Uterus (tissue), 4 donors: Measurements from ENCODE around the gene CTIF. TPM values are rescaled to one million over a fixed set of nuclear protein-coding genes. Genes with fewer than 3 reads are reported as not detected.

Source experiments
- DNase-seq, 2 donors: peaks; one replicate each; pipeline ENCODE4 v3.0.0-alpha.2; 2019 to 2020
- H3K27ac ChIP-seq, 2 donors: fragments of 200-600 bp; sonication (generic); 1 replicate in 1 of 2; 2 replicates in 1 of 2; pipeline ENCODE4 v1.5.1; 2016 to 2018
- H3K27me3 ChIP-seq, 2 donors: fragments of 200-600 bp; sonication (generic); one replicate each; pipeline ENCODE4 v1.5.1; 2018 to 2019; ENCODE audit warnings: control low read depth in 1 of 2
- H3K36me3 ChIP-seq, 2 donors: fragments of 200-600 bp; sonication (generic); one replicate each; pipeline ENCODE4 v1.5.1; 2019; ENCODE audit warnings: control low read depth in 1 of 2
- H3K4me1 ChIP-seq, 2 donors: fragments of 200-600 bp; sonication (generic); one replicate each; pipeline ENCODE4 v1.5.1; 2018 to 2019; ENCODE audit warnings: control low read depth in 1 of 2
- H3K4me3 ChIP-seq, 2 donors: fragments of 200-600 bp; sonication (generic); 1 replicate in 1 of 2; 2 replicates in 1 of 2; pipeline ENCODE4 v1.5.1; 2018 to 2019; ENCODE audit warnings: mild to moderate bottlenecking in 1 of 2
- H3K9me3 ChIP-seq, 2 donors: fragments of 200-600 bp; sonication (generic); one replicate each; pipeline ENCODE4 v1.5.1; 2019; ENCODE audit warnings: control low read depth in 1 of 2
- CTCF ChIP-seq, 4 experiments: fragments of 200-600 bp in 2 of 4; fragments of 450-650 bp in 2 of 4; sonication (generic) in 2 of 4; IDR thresholded peaks; one replicate each; pipeline ENCODE4 v1.5.1; 2016 to 2019; ENCODE audit warnings: antibody characterized with exemption in 4 of 4, mild to moderate bottlenecking in 2 of 4, moderate library complexity in 1 of 4
- POLR2A ChIP-seq, 2 donors: fragments of 450-650 bp; IDR thresholded peaks; one replicate each; pipeline ENCODE4 v1.6.1; 2016; ENCODE audit warnings: antibody characterized with exemption in 2 of 2, mild to moderate bottlenecking in 1 of 2, moderate library complexity in 1 of 2
- intact Hi-C: fragments of 100-400 bp; cut with DNase I; formaldehyde crosslinking; loops from one replicate; pipeline ENCODE4 v1.15.1; 2023; ENCODE audit warnings: low total_unique reads
- total RNA-seq, 4 donors: library from RNA; depleted of rRNA in 3 of 4; stranded (reverse); fragments of >200 nt in 3 of 4; gene quantifications; one replicate each; pipeline versions ENCODE4 v1.1.0 to v1.2.4, GENCODE V29; 2014 to 2023
- donor health status: DM: yes; HTN: yes; CAD: no.

The CTIF gene
- total RNA-seq, 4 donors from 2014 or later, result 11.3 to 94.3 (median 48.0) TPM

- Histone ChIP-seq H3K4me3 (no peak overlapping the region), H3K4me1 (no peaks in the 10 kb centered on the region), H3K27me3 (no peaks in the 10 kb centered on the region), H3K27ac (no peak overlapping the region), H3K36me3 (no peaks in the 10 kb centered on the region), H3K9me3 (no peaks in the 10 kb centered on the region)
- DNase-seq, result no peak
- intact Hi-C loops, result no loop called here
- no peak for TF ChIP-seq POLR2A (IDR thresholded peaks at IDR 0.05)
- TF ChIP-seq CTCF (IDR thresholded peaks at IDR 0.05), result no peak
These were observed 11.4 kb upstream of the CTIF start for GRCh38 chr18:48527461-48527860.

- no peak for TF ChIP-seq POLR2A (IDR thresholded peaks at IDR 0.05)
- no peak for TF ChIP-seq CTCF (IDR thresholded peaks at IDR 0.05)
- intact Hi-C loops, result no loop called here
- H3K4me1 ChIP-seq, result no peaks in the 10 kb centered on the region
- H3K4me3 ChIP-seq, result no peak overlapping the region
- no peaks in the 10 kb centered on the region for H3K27me3 ChIP-seq
- no peak for DNase-seq
- H3K27ac ChIP-seq, result no peak overlapping the region
- no peaks in the 10 kb centered on the region for H3K36me3 ChIP-seq
- H3K9me3 ChIP-seq, result no peaks in the 10 kb centered on the region
These were observed 10.0 kb upstream of the CTIF start for GRCh38 chr18:48528861-48529260.

GRCh38 chr18:48529796-48530195, 9.0 kb upstream of the CTIF start:
- no peak for DNase-seq
- intact Hi-C loops, result no loop called here
- no peak for TF ChIP-seq POLR2A (IDR thresholded peaks at IDR 0.05)
- no peak for TF ChIP-seq CTCF (IDR thresholded peaks at IDR 0.05)
- Histone ChIP-seq H3K27ac (no peak overlapping the region), H3K27me3 (no peaks in the 10 kb centered on the region), H3K4me1 (no peaks in the 10 kb centered on the region), H3K36me3 (no peaks in the 10 kb centered on the region), H3K9me3 (no peaks in the 10 kb centered on the region), H3K4me3 (no peak overlapping the region)

- H3K9me3 ChIP-seq, result no peaks in the 10 kb centered on the region
- H3K27ac ChIP-seq, result no peak overlapping the region
- H3K4me3 ChIP-seq, result no peak overlapping the region
- H3K27me3 ChIP-seq, result no peaks in the 10 kb centered on the region
- no peaks in the 10 kb centered on the region for H3K36me3 ChIP-seq
- no peak for TF ChIP-seq CTCF (IDR thresholded peaks at IDR 0.05)
- TF ChIP-seq POLR2A (IDR thresholded peaks at IDR 0.05), result no peak
- intact Hi-C loops, result no loop called here
- no peak for DNase-seq
- H3K4me1 ChIP-seq, result no peaks in the 10 kb centered on the region
These were observed 8.3 kb upstream of the CTIF start for GRCh38 chr18:48530399-48531081.

- Histone ChIP-seq H3K4me3 (no peak overlapping the region), H3K9me3 (no peaks in the 10 kb centered on the region), H3K27me3 (no peaks in the 10 kb centered on the region), H3K36me3 (no peaks in the 10 kb centered on the region), H3K27ac (no peak overlapping the region), H3K4me1 (no peaks in the 10 kb centered on the region)
- DNase-seq, result no peak
- TF ChIP-seq POLR2A (IDR thresholded peaks at IDR 0.05) (no peak), CTCF (IDR thresholded peaks at IDR 0.05) (no peak)
- intact Hi-C loops, result no loop called here
These were observed 7.8 kb upstream of the CTIF start for GRCh38 chr18:48531082-48531403.
